Body of pancreas (tissue), 4 donors: Measurements from ENCODE around the gene RAB44.

Source experiments
- POLR2A ChIP-seq, 3 donors: fragments of 450-650 bp; IDR thresholded peaks; one replicate each; pipeline ENCODE4 v1.6.1; 2016; ENCODE audit warnings: antibody characterized with exemption in 3 of 3, mild to moderate bottlenecking in 2 of 3
- TF ChIP-seq, protein P1 (sequence below), 7 experiments: fragments of 450-650 bp in 4 of 7; fragments of 200-600 bp in 3 of 7; sonication (generic) in 3 of 7; IDR thresholded peaks; one replicate each; pipeline ENCODE4 v1.5.1; 2016 to 2019; ENCODE audit warnings: antibody characterized with exemption in 7 of 7

DNA sequence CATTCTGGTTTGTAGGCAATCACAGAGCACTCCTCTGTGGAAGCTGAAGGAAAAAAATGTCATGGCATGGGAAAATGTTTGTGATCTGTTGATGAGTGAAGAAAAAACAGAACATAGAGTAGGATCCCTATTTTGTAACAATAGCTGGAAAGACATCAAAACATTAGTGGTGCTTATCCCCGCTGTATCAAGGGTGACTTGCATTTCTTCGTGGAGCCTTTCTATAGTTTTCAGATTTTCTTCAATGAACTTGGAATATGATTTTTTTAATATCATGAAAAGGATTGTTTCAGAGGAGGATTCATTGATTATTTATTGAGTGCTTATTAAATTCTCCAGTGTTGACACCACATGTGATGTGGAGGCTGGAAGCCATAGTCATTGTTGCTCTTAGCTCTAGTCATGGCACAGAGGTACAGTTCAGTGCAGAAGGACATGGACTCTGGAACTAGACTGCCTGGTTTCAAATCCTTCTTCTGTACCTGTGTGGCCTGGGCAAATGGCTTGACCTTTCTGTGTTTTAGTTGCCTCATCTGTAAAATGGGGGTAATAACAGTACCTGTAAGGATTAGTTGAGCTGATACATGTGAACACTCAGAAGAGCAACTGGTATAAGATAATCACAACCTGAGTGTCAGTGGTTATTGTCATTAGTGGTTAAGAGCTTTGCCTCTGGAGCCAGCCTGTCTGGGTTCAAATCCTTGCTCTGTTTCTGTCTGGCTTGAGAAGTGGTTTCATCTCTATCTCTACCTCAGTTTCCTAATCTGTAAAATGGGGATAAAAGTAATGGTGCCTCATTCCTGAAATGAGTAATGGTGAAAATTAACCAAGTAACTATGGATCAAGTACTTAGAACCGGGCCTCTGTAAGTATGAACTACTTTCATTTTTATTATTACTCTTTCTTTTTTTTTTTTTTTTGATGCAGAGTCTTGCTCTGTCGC lies 33.9 kb upstream of the RAB44 start:
- TF ChIP-seq POLR2A (IDR thresholded peaks at IDR 0.05): no peak
- TF ChIP-seq, protein P1, sequence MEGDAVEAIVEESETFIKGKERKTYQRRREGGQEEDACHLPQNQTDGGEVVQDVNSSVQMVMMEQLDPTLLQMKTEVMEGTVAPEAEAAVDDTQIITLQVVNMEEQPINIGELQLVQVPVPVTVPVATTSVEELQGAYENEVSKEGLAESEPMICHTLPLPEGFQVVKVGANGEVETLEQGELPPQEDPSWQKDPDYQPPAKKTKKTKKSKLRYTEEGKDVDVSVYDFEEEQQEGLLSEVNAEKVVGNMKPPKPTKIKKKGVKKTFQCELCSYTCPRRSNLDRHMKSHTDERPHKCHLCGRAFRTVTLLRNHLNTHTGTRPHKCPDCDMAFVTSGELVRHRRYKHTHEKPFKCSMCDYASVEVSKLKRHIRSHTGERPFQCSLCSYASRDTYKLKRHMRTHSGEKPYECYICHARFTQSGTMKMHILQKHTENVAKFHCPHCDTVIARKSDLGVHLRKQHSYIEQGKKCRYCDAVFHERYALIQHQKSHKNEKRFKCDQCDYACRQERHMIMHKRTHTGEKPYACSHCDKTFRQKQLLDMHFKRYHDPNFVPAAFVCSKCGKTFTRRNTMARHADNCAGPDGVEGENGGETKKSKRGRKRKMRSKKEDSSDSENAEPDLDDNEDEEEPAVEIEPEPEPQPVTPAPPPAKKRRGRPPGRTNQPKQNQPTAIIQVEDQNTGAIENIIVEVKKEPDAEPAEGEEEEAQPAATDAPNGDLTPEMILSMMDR (IDR thresholded peaks at IDR 0.05): no peak
